ENCODE results near the gene CYP4F12.
"Not testable (repeated sequence)": the region's sequence is repeated elsewhere in the genome, so short reads cannot be mapped to it uniquely, and the experiment has no call there.

Gene CYP4F12

DNA sequence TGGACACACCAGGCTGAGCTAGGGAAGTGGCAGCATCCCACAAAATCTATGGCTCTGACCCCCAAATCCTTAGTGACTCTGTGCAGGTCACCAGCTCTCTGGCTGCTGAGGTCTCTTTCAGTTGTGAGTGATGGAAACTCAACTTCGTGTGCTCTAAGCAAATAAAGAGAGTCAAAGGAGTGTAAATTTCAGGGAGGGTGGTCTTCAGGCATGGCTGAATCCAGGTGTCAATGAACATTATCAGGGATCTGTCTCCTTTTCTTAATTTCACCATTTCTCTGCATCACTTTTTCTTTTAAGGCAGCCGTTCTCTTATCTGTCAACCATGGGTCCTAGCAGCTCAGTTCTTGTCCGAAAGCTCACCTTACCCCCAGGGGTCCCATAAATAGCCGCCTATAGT is 6.2 kb downstream of the CYP4F12 start:
- Histone ChIP-seq H3K4me3 (replicated peaks; ENCODE audit: insufficient read depth, low read length) (no peak overlapping the region), H3K27ac (replicated peaks) (no peak overlapping the region), H3K27me3 (ENCODE audit: insufficient read depth, poor library complexity, severe bottlenecking) (no peaks in the 10 kb centered on the region)
- DNase-seq (ENCODE audit: low read depth in 1 of 2, low spot score in 1 of 2): no peak
- TF ChIP-seq, protein P1, sequence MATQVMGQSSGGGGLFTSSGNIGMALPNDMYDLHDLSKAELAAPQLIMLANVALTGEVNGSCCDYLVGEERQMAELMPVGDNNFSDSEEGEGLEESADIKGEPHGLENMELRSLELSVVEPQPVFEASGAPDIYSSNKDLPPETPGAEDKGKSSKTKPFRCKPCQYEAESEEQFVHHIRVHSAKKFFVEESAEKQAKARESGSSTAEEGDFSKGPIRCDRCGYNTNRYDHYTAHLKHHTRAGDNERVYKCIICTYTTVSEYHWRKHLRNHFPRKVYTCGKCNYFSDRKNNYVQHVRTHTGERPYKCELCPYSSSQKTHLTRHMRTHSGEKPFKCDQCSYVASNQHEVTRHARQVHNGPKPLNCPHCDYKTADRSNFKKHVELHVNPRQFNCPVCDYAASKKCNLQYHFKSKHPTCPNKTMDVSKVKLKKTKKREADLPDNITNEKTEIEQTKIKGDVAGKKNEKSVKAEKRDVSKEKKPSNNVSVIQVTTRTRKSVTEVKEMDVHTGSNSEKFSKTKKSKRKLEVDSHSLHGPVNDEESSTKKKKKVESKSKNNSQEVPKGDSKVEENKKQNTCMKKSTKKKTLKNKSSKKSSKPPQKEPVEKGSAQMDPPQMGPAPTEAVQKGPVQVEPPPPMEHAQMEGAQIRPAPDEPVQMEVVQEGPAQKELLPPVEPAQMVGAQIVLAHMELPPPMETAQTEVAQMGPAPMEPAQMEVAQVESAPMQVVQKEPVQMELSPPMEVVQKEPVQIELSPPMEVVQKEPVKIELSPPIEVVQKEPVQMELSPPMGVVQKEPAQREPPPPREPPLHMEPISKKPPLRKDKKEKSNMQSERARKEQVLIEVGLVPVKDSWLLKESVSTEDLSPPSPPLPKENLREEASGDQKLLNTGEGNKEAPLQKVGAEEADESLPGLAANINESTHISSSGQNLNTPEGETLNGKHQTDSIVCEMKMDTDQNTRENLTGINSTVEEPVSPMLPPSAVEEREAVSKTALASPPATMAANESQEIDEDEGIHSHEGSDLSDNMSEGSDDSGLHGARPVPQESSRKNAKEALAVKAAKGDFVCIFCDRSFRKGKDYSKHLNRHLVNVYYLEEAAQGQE (IDR thresholded peaks at IDR 0.05; ENCODE audit: insufficient replicate concordance, low read depth): no peak
- TF ChIP-seq, protein P2, sequence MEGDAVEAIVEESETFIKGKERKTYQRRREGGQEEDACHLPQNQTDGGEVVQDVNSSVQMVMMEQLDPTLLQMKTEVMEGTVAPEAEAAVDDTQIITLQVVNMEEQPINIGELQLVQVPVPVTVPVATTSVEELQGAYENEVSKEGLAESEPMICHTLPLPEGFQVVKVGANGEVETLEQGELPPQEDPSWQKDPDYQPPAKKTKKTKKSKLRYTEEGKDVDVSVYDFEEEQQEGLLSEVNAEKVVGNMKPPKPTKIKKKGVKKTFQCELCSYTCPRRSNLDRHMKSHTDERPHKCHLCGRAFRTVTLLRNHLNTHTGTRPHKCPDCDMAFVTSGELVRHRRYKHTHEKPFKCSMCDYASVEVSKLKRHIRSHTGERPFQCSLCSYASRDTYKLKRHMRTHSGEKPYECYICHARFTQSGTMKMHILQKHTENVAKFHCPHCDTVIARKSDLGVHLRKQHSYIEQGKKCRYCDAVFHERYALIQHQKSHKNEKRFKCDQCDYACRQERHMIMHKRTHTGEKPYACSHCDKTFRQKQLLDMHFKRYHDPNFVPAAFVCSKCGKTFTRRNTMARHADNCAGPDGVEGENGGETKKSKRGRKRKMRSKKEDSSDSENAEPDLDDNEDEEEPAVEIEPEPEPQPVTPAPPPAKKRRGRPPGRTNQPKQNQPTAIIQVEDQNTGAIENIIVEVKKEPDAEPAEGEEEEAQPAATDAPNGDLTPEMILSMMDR (IDR thresholded peaks at IDR 0.05; ENCODE audit: insufficient read depth, low read length): no peak
- TF ChIP-seq GABPA (IDR thresholded peaks at IDR 0.05; ENCODE audit: low read depth): no peak

DNA sequence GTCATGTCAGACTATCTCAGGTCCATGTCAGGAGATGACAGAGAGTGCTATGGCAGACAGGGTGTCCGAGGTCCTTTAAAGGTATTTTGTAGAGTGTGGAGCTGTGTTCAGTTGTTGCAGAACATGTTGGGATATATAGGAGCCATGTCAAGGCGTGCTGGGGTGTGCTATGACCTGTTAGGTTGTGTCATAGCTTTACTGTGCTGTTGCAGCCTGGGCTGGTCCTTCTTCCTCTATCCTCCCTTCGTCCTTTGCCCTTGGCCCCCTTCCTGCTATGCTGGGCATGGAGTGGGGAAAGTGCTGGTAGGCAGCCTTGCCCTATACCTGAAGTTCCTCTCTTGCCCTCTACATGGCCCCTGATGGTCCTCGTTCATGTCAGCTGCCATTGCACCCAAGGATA is 7.0 kb downstream of the CYP4F12 start:
- not testable (repeated sequence) for H3K27ac ChIP-seq (replicated peaks); H3K4me3 ChIP-seq (replicated peaks; ENCODE audit: insufficient read depth, low read length); DNase-seq (ENCODE audit: low read depth in 1 of 2, low spot score in 1 of 2); H3K27me3 ChIP-seq (ENCODE audit: insufficient read depth, poor library complexity, severe bottlenecking)

DNA sequence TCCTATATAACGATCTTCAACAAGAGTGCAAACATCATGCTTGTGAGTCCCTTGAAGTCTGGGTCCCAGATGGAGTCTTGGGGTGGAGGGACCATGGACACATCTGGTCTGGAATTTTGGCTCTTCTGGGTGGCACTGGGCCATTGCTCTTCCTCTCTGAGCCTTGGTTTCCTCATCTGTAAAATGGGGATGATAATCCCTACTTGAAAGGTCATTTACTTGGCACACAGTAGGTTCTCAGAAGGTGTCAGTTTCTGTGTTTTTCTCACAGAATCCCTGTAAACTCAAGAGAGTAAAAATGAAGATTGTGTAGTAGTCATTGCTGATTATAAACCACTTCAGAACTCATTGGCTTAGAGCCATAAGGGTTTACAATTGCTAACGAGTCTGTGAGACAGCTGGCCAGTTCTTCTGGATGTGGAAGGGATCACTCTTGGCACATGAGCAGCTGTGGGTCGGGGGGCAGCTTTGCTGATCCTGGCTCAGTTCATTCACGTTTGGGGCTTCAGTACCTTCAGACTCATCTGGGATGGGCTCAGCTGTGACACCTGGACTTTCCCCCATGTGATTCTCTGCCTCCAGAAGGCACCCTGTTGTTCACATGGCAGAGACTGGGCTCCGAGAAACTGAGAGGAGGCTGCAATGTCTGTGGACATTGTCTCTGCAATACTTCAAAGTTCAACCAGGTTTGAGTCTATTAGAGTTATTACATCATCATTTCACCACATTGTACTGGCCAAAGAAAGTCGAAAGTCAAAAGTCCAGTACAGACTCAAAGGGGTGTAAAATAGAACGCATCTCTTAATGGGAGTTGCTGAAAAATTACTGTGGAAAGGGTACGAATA is 7.8 kb downstream of the CYP4F12 start:
- TF ChIP-seq POLR2AphosphoS5 (IDR thresholded peaks at IDR 0.05; ENCODE audit: low read depth) (no peak), GABPA (IDR thresholded peaks at IDR 0.05; ENCODE audit: low read depth) (no peak), SPI1 (IDR thresholded peaks at IDR 0.05; ENCODE audit: borderline replicate concordance, low read depth) (no peak)
- TF ChIP-seq, protein P2 (IDR thresholded peaks at IDR 0.05; ENCODE audit: insufficient read depth, low read length): no peak
- TF ChIP-seq, protein P1 (IDR thresholded peaks at IDR 0.05; ENCODE audit: insufficient replicate concordance, low read depth): no peak
- no peak for DNase-seq (ENCODE audit: low read depth in 1 of 2, low spot score in 1 of 2)
- Histone ChIP-seq H3K4me3 (replicated peaks; ENCODE audit: insufficient read depth, low read length) (no peak overlapping the region), H3K27me3 (ENCODE audit: insufficient read depth, poor library complexity, severe bottlenecking) (no peaks in the 10 kb centered on the region), H3K27ac (replicated peaks) (no peak overlapping the region)

DNA sequence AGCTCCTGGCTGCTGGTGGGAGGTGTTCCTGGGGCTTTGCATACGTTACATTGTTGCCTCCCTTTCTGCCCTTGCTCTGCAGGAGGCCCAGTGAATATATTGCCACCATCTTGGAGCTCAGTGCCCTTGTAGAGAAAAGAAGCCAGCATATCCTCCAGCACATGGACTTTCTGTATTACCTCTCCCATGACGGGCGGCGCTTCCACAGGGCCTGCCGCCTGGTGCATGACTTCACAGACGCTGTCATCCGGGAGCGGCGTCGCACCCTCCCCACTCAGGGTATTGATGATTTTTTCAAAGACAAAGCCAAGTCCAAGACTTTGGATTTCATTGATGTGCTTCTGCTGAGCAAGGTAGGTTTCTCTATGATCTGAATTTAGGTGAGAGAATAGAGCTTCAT is 10.5 kb downstream of the CYP4F12 start:
- DNase-seq (ENCODE audit: low read depth in 1 of 2, low spot score in 1 of 2): no peak
- no peak overlapping the region for H3K27ac ChIP-seq (replicated peaks)
- H3K27me3 ChIP-seq (ENCODE audit: insufficient read depth, poor library complexity, severe bottlenecking): no peaks in the 10 kb centered on the region
- TF ChIP-seq, protein P2 (IDR thresholded peaks at IDR 0.05; ENCODE audit: insufficient read depth, low read length): no peak
- TF ChIP-seq SPI1 (IDR thresholded peaks at IDR 0.05; ENCODE audit: borderline replicate concordance, low read depth) (no peak), GABPA (IDR thresholded peaks at IDR 0.05; ENCODE audit: low read depth) (no peak), POLR2AphosphoS5 (IDR thresholded peaks at IDR 0.05; ENCODE audit: low read depth) (no peak)
- TF ChIP-seq, protein P1 (IDR thresholded peaks at IDR 0.05; ENCODE audit: insufficient replicate concordance, low read depth): no peak
- no peak overlapping the region for H3K4me3 ChIP-seq (replicated peaks; ENCODE audit: insufficient read depth, low read length)
